Mesenteric fat pad (tissue), 1 donor: Measurements from ENCODE around the gene PIWIL1. TPM values are rescaled to one million over a fixed set of nuclear protein-coding genes. Genes with fewer than 3 reads are reported as not detected.

Experiments
- DNase-seq: peaks from one replicate; pipeline ENCODE4 v3.0.0-alpha.2; 2020; ENCODE audit warnings: low spot score
- long read RNA-seq: library from polyadenylated mRNA; unstranded; transcript quantifications from one replicate; pipeline ENCODE4 v2.0.0, GENCODE V29; 2020
- total RNA-seq: library from RNA; stranded (reverse); fragmentation: NEBNext Ultra II Directional; extraction: Animal tissue kit (Norgen Biotek cat#: 25700); gene quantifications from one replicate; pipeline ENCODE4 v1.2.1, GENCODE V29; 2021
- donor health status: DM: yes; HTN: yes; CAD: no.

PIWIL1 gene
- total RNA-seq = not detected
- long read RNA-seq = 0 reads

DNA sequence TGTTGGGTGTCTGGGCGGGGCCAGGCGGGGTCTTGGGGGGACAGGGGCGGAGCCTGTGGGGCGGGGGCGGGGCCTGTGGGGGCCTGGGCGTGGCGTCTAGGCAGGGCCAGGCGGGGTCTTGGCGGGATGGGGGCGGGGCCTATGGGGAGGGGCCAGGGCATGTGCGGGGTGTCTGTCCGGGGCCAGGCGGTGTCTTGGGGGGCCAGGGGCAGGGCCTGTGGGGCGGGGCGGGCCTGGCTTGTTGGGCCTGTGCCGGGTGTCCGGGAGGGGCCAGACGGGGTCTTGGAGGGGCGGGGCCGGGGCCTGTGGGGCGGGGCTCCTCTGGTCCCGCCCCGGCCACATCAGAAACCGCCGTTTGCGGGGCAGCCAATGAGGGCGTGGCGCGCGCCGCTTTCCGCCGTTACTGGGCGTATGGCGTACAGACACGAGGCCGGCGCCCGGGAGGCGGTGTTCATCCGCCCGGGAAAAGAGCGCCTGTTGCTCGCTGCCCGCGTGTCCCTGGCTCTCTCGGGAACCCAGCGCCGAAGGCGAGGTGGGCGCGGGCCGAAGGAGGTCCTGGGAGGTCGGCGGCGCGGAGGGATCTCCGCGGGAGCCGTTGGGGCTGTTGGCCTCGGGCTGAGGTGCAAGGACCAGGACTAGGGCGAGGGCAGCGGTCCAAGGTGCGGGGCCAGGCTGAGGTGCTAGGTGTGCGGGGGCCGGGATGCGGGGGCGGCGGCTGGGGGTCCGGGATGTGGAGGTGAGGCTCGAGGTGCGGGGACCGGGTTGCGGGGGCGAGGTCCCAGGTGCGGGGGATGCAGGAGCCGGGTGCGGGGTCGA, at the start of gene PIWIL1:
Gene PIWIL1 (plus strand): TSS at position 400 of the 816 bp plus-strand sequence. CDS start 4,705 bp downstream, outside the sequence.
- no peak for DNase-seq

DNA sequence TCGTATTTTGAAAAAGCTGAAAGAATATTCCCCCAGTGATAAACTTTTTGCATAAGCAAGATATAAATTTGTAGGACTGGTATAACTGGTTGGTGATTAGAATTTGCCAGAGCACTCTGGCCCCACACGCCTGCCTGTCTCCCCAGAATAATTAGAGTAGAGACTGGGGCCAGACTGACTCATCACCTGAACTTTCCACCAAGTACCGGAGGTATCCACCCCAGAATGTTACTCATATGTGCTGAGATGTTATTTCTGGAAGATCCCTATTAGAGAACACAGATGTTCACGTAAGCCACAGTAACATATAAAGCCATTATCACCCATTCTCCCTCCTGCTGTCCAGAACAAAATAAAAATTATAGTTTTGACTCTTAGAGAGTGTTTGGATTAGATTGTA, 49.5 kb upstream of the PIWIL1 start:
- no peak for DNase-seq

DNA sequence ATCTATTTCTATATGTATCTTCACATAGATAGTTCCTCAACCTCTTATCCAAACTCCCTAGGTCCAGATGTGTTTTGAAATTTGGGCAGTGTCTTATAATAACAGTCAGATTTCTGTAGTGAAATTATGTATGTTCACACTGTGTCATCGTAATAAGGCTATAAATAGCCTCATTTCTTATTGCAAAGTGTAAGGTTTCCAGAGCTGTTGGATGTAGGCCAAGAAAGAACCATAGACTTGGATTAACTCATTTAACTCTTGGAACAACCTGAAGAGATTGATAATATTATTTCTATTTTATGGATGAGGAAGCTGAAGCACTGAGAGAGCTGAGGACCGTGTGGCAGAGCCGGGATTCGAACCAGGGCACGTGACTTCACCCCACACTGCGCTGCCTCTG, 49.0 kb upstream of the PIWIL1 start:
- no peak for DNase-seq

DNA sequence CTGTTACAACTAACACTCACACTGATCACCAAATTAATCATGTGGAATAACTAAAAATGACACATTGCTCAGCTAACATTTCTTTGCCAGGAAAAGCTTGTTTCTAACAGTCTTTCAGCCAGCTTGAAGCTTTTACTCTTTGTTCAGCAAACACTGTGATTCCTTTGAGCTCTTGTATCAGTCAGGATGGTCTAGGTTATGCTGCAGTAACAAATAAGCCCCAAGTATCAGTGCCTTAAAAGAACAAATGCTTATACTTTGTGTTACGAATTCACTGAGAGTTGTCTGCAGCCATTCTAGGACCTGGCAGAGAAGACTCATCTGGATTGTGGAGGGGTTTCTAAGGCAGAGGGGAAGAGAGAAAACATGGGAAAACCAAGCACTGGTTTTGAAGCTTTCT, 47.6 kb upstream of the PIWIL1 start:
- DNase-seq = no peak

DNA sequence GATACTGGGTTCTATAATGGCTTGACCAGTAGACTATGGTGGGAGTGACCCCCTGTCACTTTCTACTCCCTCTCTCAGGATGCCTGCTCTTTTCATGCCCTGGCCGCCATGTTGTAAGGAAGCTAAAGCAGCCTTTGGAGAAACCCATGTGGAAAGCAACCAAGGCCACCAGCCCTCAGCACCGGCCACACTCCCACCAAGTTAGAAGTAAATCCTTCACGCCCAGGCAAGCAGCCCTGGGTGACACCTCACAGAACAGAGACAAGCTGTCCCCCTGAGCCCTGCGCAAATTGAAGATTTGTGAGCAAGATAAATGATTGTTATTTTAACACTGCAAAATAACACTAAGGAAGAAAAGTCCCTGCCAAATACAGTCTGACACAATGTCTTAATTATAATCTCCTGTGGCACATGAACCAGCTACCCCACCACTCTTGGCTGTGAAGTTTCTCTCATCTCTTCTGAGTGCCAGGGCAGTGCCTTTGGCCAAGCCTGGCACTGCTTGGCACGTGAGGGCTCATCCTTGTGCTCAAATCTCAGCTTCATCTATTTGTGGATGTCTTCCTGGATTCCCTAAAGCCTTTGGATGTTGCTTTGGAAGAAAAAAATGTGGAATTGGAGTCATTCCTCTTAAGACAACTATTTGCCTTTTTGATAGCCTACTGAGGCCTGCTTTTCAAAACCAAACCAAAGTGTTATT, 39.2 kb upstream of the PIWIL1 start:
- no peak for DNase-seq

DNA sequence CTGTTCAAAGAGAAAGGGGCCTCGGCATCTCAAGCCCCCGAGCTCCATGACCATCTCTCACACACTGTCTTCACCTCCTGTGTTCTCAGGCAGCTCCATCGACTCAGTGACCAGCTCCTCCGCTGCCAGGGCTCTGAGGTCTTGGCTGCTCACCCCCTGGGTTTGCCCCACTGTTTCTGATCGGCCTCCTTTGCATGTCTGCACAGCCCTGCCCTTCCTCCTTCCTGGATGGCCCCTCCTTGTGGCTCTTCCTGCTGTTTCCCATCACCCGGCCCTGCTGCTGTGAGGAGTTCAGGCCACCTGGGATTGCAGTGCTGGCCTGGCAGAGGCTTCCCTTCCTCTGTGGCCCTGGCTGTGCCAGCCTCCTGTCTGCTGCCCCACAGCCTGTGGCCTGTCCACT, 38.1 kb upstream of the PIWIL1 start:
- no peak for DNase-seq

DNA sequence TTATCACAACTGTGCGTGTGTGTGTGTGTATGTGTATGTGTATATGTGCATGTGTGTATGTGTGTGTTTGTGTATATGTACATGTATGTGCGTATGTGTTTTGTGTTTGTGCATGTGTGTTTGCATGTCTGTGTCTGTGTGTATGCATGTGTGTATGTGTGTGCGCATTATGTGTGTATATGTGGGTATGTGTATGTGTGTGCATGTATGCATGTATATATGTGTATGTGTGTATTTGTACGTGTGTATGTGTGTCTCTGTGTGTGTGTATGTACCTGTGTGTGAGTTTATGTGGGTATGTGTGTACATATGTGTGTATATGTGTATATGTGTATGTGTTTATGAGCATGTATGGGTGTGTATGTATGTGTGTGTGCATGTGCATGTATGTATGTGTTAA, 37.6 kb upstream of the PIWIL1 start:
- DNase-seq = no peak

DNA sequence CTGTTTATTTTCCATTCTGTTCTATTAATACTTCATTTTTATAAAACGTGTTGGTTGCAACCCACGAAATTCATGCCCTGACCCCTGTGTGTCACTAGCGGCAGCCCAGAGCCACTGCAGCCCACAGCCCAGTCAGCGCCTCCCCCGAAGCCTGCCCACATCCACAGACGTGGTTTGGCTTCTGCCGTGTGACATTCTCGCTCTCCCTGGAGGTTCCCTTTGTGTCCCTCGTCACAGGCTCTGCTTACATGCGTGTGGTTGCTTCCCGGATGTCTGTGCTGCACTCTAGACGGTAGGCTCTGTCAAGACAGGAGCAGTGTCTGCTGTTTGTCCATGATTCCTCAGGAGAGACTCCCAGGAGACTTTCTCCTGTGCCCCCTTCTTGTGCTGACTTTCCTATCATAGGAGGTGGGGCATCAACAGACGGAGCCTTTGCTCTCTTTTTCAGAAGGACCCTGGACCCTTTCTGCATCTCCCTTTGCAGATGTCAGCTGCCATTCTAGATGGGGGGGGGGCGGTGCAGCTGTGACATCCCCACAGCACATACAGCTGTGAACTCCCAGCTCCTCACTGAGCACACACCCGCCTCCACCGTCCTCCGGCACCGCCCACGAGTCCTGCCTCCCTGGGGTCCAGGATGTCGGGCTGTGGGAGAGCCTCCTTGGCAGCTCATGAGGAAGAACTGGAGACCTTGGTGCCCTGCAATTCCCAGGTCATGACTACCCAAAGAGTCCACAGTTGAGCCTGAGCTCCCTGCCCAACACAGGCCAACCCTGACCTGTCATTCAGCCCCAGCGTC, 36.8 kb upstream of the PIWIL1 start:
- DNase-seq = no peak

DNA sequence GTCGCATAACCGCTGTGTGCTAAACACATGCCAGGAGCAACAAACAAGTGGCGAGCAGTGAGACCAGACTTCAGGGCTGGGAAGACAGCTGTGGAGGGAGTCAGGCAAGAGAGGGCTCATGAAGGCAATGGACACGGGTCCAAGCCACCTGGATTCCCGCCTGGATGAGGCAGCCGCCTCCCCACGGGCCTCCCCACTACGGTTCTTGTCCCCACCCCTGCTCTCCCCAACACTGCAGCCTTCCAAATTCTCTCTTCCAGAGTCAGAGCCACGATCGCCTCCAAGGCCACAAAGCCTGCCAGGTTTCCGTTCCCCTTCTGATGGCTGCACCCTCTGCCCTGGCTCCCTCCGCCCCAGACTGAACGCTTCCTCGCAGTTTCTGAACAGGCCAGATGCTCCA, 36.1 kb upstream of the PIWIL1 start:
- no peak for DNase-seq

DNA sequence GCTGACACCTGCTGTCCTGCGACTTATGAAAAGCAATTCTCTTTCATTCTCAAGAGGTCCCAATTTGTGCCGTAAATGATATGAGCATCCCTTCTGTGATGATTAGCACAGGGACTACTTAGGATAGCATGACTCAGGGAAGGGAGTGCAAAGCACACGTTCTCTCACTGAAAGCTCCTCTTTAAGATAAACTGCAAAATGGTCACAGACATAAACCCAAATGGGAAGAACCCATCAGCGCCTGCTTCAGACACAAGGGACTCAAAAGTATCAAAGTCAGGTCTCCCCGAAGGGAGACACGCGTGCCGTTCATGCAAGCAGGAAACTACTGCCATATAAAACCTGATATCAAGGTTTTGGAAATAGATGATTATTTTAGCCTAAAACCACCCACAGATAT, 33.9 kb upstream of the PIWIL1 start:
- no peak for DNase-seq

DNA sequence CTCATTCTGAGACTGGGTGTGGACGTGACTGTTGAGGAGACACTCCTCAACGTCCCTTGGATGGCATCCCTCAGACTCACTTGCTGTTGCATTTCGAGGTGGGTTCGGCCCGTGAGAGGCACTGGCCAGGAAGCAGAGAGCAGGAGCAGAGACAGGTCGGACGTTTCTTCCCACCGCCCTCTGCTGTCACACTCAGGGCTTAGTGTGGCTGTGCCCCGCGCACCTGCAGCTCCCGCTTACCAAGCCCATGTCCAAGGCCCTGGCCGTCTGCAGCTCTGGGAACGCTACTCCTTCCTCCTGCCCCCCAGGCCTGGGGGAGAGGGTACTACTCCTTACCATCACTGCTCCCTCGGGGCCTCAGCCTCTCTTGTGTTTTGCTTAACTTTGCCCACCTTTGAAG, 29.8 kb upstream of the PIWIL1 start:
- DNase-seq = no peak

DNA sequence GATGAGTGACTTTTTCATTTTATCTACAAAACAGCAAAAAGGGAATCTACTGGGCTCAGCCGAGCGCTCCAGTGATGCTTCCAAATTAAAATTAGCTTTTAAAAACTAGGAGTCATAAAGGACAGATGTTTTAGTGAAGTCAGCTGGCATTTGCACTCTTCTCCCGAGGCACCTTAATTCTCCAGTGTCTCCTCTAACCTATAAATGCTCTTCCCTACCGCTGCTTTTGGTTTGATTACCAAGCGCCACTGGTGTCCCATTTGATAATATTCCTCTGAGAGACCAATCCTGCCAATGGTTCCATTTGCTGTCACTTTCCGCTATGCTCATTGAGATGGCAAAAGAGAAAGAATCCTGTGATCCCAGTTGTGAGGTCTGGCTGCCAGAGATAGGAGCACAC, 29.3 kb upstream of the PIWIL1 start:
- no peak for DNase-seq

DNA sequence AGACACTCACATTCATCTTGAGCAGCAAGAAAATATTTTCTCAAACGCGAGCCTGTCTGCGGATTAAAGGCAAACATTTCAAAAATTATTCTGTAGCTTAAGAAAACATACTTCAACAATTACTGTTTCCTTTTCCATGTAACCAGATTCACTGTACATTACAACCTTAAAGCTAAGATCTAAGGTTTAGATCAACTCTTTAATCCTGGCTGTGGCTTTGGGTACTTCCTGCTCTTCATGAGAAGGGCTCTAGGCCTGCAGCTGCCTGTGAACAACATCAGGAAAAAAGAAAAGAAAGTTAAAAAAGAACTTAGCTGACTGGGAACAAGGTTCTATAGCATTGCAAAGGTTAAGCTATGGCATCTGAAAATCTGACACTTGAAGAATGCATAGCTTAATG, 21.4 kb upstream of the PIWIL1 start:
- DNase-seq = no peak

DNA sequence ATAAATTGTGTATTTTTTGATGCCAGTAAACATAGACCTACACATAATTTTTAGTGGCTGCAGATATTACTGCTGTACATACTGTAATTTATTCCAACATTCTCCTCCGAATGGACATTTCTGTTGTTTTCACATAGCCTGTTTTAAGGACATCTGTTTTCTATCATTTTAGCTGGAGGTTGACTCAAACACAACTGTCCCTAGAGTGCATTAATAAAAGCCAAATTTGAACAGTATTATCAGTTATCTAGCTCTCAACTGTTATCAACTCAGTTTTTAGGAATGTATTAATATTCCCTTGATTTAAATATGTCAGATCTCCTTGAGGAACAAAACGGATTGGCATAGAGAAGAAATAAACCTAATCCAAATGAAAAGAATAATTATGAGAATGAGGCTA, 17.2 kb upstream of the PIWIL1 start:
- DNase-seq = no peak

DNA sequence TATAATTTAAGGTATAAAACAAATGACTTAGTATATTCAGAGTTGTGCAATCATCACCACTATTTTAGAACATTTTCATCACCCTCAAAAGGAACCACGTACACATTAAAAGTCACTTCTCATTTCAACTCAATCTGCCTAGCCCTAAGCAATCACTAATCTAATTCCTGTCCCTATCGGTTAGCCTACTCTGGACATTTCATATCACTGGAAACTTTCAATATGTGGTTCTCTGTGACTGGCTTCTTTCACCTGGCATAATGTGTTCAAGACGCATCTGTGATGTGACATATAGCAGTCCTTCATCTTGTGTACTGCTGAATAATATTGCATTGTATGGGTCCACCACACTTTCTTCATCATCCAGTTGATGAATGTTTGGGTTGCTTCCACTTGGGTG, 15.4 kb upstream of the PIWIL1 start:
- no peak for DNase-seq

DNA sequence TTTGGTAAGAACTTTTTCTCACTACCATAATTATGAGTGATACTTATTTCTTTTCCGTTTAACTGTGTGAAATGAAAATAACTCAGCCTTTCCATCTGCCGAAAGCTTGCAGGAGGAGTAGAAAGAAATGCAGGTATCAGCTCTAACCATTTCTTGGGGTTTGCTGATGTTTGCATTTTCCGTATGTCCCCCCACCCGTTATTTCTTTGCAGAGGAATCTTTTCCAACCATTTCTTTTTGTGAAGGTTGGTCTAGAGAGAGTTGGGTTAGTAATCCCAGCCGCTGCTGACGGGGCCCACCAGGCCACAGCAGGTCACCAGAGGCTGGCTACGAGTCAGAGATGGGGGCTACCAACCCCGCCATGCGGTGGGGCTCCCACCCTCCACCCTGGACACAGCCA, 7.0 kb upstream of the PIWIL1 start:
- no peak for DNase-seq

DNA sequence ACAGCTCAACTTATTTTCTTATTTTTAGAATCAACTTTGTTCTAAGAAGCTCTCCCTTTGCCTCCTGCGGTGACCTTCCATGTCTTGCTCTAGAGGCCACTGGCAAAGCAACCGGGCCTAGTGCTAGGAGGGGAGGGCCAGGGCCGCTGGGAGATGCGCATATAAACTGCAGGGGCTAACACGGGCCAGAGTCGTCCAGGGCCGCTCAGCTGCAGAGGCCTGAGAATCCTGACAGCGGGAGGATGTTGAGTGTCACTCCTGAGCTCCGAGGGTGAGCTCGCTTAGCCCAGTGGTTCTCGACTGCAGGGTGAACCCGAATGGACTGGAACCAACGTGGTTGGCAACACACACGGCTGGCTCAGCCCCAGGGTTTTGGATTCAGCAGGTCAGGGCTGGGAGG, 6.5 kb upstream of the PIWIL1 start:
- no peak for DNase-seq

DNA sequence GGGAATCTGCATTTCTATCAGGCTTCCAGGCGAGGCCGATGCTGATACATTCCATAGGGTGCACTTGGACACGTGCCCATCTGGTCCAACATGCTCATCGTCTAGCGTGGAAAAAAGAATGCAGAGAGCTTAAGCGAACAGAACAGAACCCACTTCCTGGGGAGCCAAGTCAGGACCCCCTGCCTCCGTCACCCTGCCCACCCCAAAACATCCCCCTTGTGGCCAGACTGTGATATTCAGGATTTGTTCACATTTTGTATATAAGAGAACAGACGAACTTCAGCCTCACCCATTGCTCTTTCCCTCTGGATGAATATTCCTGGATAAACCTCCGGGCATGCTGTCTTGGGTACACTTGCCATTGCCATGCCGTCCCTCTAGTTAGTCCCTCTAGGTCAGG, 4.3 kb upstream of the PIWIL1 start:
- no peak for DNase-seq

DNA sequence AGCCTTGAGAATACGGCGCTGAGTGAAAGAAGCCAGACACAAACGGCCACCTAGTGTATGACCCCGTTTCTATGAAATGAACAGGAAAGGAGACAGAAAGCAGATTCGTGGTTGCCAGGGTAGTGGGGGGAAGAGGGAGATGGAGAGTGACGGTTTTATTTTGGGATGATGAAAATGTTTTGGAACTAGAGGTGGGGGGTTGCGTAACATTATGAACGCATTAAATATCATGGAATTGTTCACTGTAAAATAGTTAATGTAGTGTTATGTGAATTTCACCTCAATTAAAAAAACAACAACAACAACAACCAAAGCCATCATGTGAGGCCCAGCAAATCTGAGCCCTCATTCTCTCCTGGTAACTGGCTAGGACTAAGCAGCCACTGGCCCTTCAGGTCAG, 3.3 kb upstream of the PIWIL1 start:
- no peak for DNase-seq

DNA sequence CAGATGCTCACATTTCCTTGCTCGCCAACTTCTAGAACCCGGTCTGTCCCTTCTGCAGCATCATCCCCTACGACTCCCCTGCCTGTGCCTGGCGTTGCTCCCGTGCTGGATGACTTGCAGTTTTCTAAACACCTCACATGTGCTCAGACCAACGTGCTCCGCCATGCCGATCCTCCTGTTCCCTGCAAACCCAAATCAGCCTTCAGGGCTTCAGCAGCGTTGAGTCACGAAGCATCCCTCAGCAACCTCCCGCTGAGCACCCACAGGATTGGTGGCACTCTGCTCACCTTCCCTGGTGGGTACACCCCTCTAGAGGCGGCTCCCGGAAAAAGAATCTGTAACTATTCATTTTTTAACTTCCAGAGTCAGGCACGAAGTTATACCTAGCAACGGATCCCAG, 2.8 kb upstream of the PIWIL1 start:
- DNase-seq = no peak

DNA sequence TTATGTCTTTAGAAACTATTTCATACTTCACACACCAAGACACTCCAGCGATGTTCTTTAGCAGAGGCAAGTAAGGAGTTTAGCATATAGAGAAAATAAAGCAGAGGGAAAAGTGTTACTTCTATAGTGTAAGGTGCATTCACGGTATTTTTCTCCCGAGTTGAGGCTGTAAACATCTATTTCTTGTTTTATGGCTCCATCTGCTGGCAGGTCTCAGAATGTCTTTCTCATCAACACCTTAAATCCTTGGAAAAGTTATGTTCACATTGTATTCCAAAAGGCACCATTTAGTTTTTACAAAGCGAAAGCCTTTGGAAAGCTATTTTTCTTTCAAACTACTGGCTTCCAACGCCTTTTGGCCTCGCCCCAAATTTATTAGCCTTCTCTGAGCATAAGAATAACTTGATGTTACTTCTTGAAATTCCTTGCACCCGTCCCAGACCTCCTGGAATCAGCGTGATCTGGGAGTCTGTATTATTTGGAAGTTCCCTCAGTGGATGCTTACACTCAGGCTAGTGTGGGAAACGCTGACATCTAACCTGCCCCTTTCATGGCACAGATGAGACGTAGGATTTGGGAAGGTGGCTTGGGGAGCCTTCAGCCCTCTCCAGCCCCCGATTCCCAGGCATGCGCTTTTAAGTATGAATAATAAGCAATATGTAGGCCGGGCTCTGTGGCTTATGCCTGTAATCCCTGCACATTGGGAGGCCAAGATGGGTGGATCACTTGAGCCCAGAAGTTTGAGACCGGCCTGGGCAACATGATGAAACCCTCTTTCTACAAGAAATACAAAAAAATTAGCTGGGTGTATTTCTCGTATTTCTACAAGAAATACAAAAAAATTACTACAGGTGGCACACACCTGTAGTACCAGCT, 1.9 kb upstream of the PIWIL1 start:
- DNase-seq = no peak
